Left colon (tissue), 2 donors: Measurements from ENCODE around the gene ADAM10. TPM values are rescaled to one million over a fixed set of nuclear protein-coding genes. Genes with fewer than 3 reads are reported as not detected.
"Not testable (repeated sequence)": the region's sequence is repeated elsewhere in the genome, so short reads cannot be mapped to it uniquely, and the experiment has no call there.

Source experiments
- ATAC-seq: fragments of 200-7000 bp; cut with Tn5 transposase; one replicate; pipeline ENCODE4 v1.9.1; 2020; ENCODE audit warnings: mild to moderate bottlenecking, moderate library complexity
- DNase-seq, 2 donors: peaks; one replicate each; pipeline ENCODE4 v3.0.0-alpha.2; 2020
- intact Hi-C, 2 donors: fragments of 100-400 bp; cut with DNase I in 1 of 2; cut with micrococcal nuclease in 1 of 2; formaldehyde crosslinking; loops; one replicate each; pipeline versions ENCODE4 v1.11.2 to v1.14.0; 2022; cut with DNase I, micrococcal nuclease
- long read RNA-seq: library from polyadenylated mRNA; unstranded; transcript quantifications from one replicate; pipeline ENCODE4 v2.0.0, GENCODE V29; 2021
- total RNA-seq, 2 donors: library from RNA; stranded (reverse); fragmentation: NEBNext Ultra II Directional; extraction: Animal tissue kit (Norgen Biotek cat#: 25700); gene quantifications; one replicate each; pipeline ENCODE4 v1.2.1, GENCODE V29; 2021
- donor health status: DM: no; HTN: no; CAD: no.
- donor health status: DM: yes; HTN: yes; CAD: no.

The ADAM10 gene
- 100 to 1,000 TPM; 138 to 183 TPM for total RNA-seq
- long read RNA-seq, full-length matches to known transcripts, result 65 of 88 reads
- long read RNA-seq, partial matches to known transcripts, result 14 of 88 reads
- long read RNA-seq, other reads (novel, unspliced or antisense), result 9 of 88 reads

GRCh38 chr15:58749532-58750337 is at the start of gene ADAM10:
Gene ADAM10, minus strand, starts transcription at chr15:58749707. Its CDS starts 173 bp downstream, at chr15:58749534.
- ATAC-seq, result peak; percentile 95
- intact Hi-C loops, result no loop called here
- DNase-seq, result peak; percentile 98 to 99

- no peak for DNase-seq
- intact Hi-C loops, result no loop called here
- ATAC-seq, result no peak
Observed at GRCh38 chr15:58797505-58797904, 48.0 kb upstream of the ADAM10 start.

- ATAC-seq (no peak), DNase-seq (no peak)
- intact Hi-C loops, result no loop called here
Observed at GRCh38 chr15:58795825-58796224, 46.3 kb upstream of the ADAM10 start.

- DNase-seq (no peak), ATAC-seq (no peak)
- intact Hi-C loops, result no loop called here
Observed at GRCh38 chr15:58793862-58794261, 44.4 kb upstream of the ADAM10 start.

GRCh38 chr15:58788056-58788710 is 38.7 kb upstream of the ADAM10 start:
- ATAC-seq (no peak), DNase-seq (no peak)
- intact Hi-C loops, result no loop called here

GRCh38 chr15:58785355-58785754 is 35.8 kb upstream of the ADAM10 start:
- intact Hi-C loops, result no loop called here
- ATAC-seq (no peak), DNase-seq (no peak)

GRCh38 chr15:58779554-58779953 is 30.0 kb upstream of the ADAM10 start:
- intact Hi-C loops, result no loop called here
- ATAC-seq, result no peak
- DNase-seq, result no peak

GRCh38 chr15:58777107-58777506 is 27.6 kb upstream of the ADAM10 start:
- DNase-seq (no peak), ATAC-seq (no peak)

GRCh38 chr15:58775402-58775801 is 25.9 kb upstream of the ADAM10 start:
- DNase-seq (no peak), ATAC-seq (no peak)
- intact Hi-C loops, result no loop called here

More at GRCh38 chr15:58777107-58777506, 27.6 kb upstream of the ADAM10 start:
- intact Hi-C loops, result no loop called here

- ATAC-seq (no peak), DNase-seq (no peak)
- intact Hi-C loops, result loop anchor here in 1 of 2 donors (5.0 kb wide), 1 partner anchor 159 kb away; the partner anchor contains the start of gene SLTM
Observed at GRCh38 chr15:58773024-58773423, 23.5 kb upstream of the ADAM10 start.

- ATAC-seq, result peak; percentile 50
- DNase-seq, result peak; percentile 60 to 67
- intact Hi-C loops, result loop anchor here in 1 of 2 donors (5.0 kb wide), 1 partner anchor 161 kb away; the partner anchor contains the start of gene SLTM
Observed at GRCh38 chr15:58771621-58772250, 22.2 kb upstream of the ADAM10 start.

GRCh38 chr15:58770857-58771620 is 21.5 kb upstream of the ADAM10 start, which contains the start of gene MINDY2:
Gene MINDY2, plus strand, starts transcription at chr15:58771302. Its CDS starts 94 bp downstream, at chr15:58771396.
- peak; percentile 98 for DNase-seq
- ATAC-seq, result peak; percentile 93
- intact Hi-C loops, result loop anchor here in 1 of 2 donors (5.0 kb wide), 1 partner anchor 161 kb away; the partner anchor contains the start of gene SLTM

- intact Hi-C loops, result loop anchor here in 1 of 2 donors (5.0 kb wide), 1 partner anchor 162 kb away; the partner anchor contains the start of gene SLTM
- ATAC-seq (peak; percentile 6), DNase-seq (no peak)
Observed at GRCh38 chr15:58770519-58770856, 21.0 kb upstream of the ADAM10 start.

- DNase-seq, ATAC-seq, intact Hi-C loops: not testable (repeated sequence)
Observed at GRCh38 chr15:58768601-58769004, 19.1 kb upstream of the ADAM10 start.

GRCh38 chr15:58766290-58766689 is 16.8 kb upstream of the ADAM10 start:
- peak; percentile 35 for ATAC-seq
- no peak for DNase-seq
- intact Hi-C loops, result no loop called here

- DNase-seq, result no peak
- no peak for ATAC-seq
- intact Hi-C loops, result no loop called here
Observed at GRCh38 chr15:58764468-58764867, 15.0 kb upstream of the ADAM10 start.

- intact Hi-C loops, result no loop called here
- ATAC-seq (no peak), DNase-seq (no peak)
Observed at GRCh38 chr15:58762731-58763130, 13.2 kb upstream of the ADAM10 start.

- DNase-seq (no peak), ATAC-seq (no peak)
- intact Hi-C loops, result no loop called here
Observed at GRCh38 chr15:58762285-58762684, 12.8 kb upstream of the ADAM10 start.
